ENCODE measurements around the gene FFAR1.

- TF ChIP-seq CTCF (IDR thresholded peaks at IDR 0.05): no peak
- no peak for TF ChIP-seq POLR2A (IDR thresholded peaks at IDR 0.05)
Measured at GRCh38 chr19:35350591-35350990, 2.9 kb downstream of the FFAR1 start.

Measured in ovary (tissue), 3 donors.